Loucy (cell line): ENCODE measurements around the gene NDEL1.

Experiments used
- H2AFZ ChIP-seq: fragments of 200-600 bp; sonication (generic); 2 replicates; pipeline ENCODE4 v1.6.0; 2016; ENCODE audit warnings: antibody characterized with exemption, mild to moderate bottlenecking, low read length, moderate library complexity
- H3F3A ChIP-seq: fragments of 200-600 bp; 2 replicates; pipeline ENCODE4 v1.6.0; 2016; ENCODE audit warnings: antibody characterized with exemption, low read depth, mild to moderate bottlenecking
- H3K27me3 ChIP-seq: fragments of 200-600 bp; sonication (generic); 2 replicates; pipeline ENCODE4 v1.6.1; 2014; ENCODE audit warnings: low read length, mild to moderate bottlenecking; ENCODE audit not compliant: insufficient read depth, poor library complexity, severe bottlenecking
- H3K36me3 ChIP-seq: fragments of 200-600 bp; sonication (generic); 2 replicates; pipeline ENCODE4 v1.6.1; 2016; ENCODE audit warnings: low read length; ENCODE audit not compliant: insufficient read depth
- H3K4me1 ChIP-seq: fragments of 200-600 bp; sonication (generic); 2 replicates; pipeline ENCODE4 v1.5.1; 2014; ENCODE audit warnings: low read length, mild to moderate bottlenecking; ENCODE audit not compliant: insufficient read depth, poor library complexity, severe bottlenecking
- H3K4me2 ChIP-seq: fragments of 200-600 bp; sonication (generic); 2 replicates; pipeline ENCODE4 v1.6.0; 2014; ENCODE audit warnings: antibody characterized with exemption, low read length, low read depth, mild to moderate bottlenecking; ENCODE audit not compliant: poor library complexity, severe bottlenecking
- H3K4me3 ChIP-seq: fragments of 200-600 bp; sonication (generic); 2 replicates; pipeline ENCODE4 v1.5.1; 2014; ENCODE audit warnings: low read length, mild to moderate bottlenecking, mixed read lengths; ENCODE audit not compliant: poor library complexity, severe bottlenecking
- H3K79me2 ChIP-seq: fragments of 200-600 bp; sonication (generic); 2 replicates; pipeline ENCODE4 v1.6.1; 2014; ENCODE audit warnings: low read length; ENCODE audit not compliant: insufficient read depth
- H3K9ac ChIP-seq: fragments of 200-600 bp; sonication (generic); 2 replicates; pipeline ENCODE4 v1.6.0; 2014; ENCODE audit warnings: mild to moderate bottlenecking, low read depth, low read length, moderate library complexity; ENCODE audit not compliant: poor library complexity, severe bottlenecking
- H3K9me2 ChIP-seq: fragments of 200-600 bp; sonication (generic); replicated peaks from 2 replicates; pipeline ENCODE4 v1.6.1; 2016; ENCODE audit warnings: low read depth, low read length, mixed read lengths
- H3K9me3 ChIP-seq: fragments of 200-600 bp; sonication (generic); 2 replicates; pipeline ENCODE4 v1.6.1; 2014; ENCODE audit warnings: mild to moderate bottlenecking, antibody characterized with exemption, low read length, low read depth; ENCODE audit not compliant: insufficient read depth
- H4K20me1 ChIP-seq: fragments of 200-600 bp; sonication (generic); 2 replicates; pipeline ENCODE4 v1.6.0; 2014; ENCODE audit warnings: antibody characterized with exemption, low read length, mild to moderate bottlenecking; ENCODE audit not compliant: insufficient read depth, poor library complexity, severe bottlenecking
- EZH2phosphoT487 ChIP-seq: fragments of 200-600 bp; IDR thresholded peaks from 2 replicates; pipeline ENCODE4 v1.6.1; 2018; ENCODE audit warnings: antibody characterized with exemption, mild to moderate bottlenecking, moderate library complexity, borderline replicate concordance
- TF ChIP-seq, protein P1 (sequence below): fragments of 200-600 bp; sonication (generic); conservative IDR thresholded peaks from 2 replicates; pipeline ENCODE4 v1.5.1; 2014; ENCODE audit warnings: mild to moderate bottlenecking, antibody characterized with exemption, low read length

Gene NDEL1

DNA sequence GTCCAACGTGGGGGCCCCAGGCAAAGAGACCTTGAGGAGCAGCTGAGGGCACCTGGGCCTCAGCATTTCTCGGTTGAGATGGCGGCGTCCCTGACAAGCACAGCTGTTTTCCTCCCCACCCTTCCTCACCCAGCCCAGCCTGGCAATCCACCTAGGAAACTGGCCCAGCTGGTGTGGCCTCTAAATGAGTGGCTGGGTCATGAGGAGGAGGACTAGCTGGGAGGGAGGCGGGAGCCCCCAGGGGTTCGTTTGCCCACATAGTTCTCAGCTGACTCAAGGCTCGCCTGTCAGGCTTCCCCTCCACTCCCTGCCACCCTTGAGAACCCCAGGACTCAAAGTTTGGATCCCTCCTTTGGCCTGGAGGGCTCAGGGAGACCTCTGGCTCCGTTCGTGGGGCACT is 44.0 kb upstream of the NDEL1 start:
- H2AFZ ChIP-seq = no peak overlapping the region
- TF ChIP-seq, protein P1, sequence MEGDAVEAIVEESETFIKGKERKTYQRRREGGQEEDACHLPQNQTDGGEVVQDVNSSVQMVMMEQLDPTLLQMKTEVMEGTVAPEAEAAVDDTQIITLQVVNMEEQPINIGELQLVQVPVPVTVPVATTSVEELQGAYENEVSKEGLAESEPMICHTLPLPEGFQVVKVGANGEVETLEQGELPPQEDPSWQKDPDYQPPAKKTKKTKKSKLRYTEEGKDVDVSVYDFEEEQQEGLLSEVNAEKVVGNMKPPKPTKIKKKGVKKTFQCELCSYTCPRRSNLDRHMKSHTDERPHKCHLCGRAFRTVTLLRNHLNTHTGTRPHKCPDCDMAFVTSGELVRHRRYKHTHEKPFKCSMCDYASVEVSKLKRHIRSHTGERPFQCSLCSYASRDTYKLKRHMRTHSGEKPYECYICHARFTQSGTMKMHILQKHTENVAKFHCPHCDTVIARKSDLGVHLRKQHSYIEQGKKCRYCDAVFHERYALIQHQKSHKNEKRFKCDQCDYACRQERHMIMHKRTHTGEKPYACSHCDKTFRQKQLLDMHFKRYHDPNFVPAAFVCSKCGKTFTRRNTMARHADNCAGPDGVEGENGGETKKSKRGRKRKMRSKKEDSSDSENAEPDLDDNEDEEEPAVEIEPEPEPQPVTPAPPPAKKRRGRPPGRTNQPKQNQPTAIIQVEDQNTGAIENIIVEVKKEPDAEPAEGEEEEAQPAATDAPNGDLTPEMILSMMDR = no peak
- no peak for TF ChIP-seq EZH2phosphoT487
- no peak overlapping the region for H3K4me2 ChIP-seq

DNA sequence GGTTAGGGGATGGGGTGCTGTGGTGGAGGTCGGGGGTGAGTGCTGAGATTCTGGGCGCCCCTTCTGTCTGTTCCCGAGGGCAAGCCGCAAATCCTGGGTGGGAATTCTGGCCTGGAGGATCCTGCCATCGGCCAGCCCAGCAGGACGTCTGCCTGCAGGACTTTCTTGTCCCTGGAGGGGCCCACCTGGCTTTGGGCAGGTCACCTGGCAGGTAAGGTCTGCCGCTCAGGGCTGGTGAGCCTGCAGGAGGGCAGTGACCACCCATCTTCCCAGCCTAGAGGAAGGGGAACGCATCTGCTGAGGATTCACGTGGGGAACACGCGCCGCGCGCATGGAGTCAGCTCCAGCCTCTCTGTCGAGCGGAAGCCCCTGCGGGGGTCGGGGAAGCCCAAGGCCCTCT is 43.4 kb upstream of the NDEL1 start:
- Histone ChIP-seq H3K9me3 (no peaks in the 10 kb centered on the region), H3K27me3 (no peaks in the 10 kb centered on the region), H3F3A (no peaks in the 10 kb centered on the region), H3K9me2 (no peaks in the 10 kb centered on the region), H3K36me3 (no peaks in the 10 kb centered on the region), H3K4me1 (peaks cover 5% of the 10 kb centered on the region), H3K4me2 (no peak overlapping the region), H3K9ac (no peak overlapping the region), H3K4me3 (no peak overlapping the region), H2AFZ (no peak overlapping the region), H3K79me2 (no peaks in the 10 kb centered on the region), H4K20me1 (no peaks in the 10 kb centered on the region)
- no peak for TF ChIP-seq EZH2phosphoT487
- TF ChIP-seq, protein P1 = no peak

More for the DNA sequence above, 44.0 kb upstream of the NDEL1 start:
- H3K9me3 ChIP-seq = no peaks in the 10 kb centered on the region
- H3K9ac ChIP-seq = no peak overlapping the region
- H3F3A ChIP-seq = no peaks in the 10 kb centered on the region
- H3K9me2 ChIP-seq = no peaks in the 10 kb centered on the region
- no peaks in the 10 kb centered on the region for H4K20me1 ChIP-seq
- H3K36me3 ChIP-seq = no peaks in the 10 kb centered on the region
- peaks cover 5% of the 10 kb centered on the region for H3K4me1 ChIP-seq
- no peaks in the 10 kb centered on the region for H3K27me3 ChIP-seq
- no peak overlapping the region for H3K4me3 ChIP-seq
- H3K79me2 ChIP-seq = no peaks in the 10 kb centered on the region

DNA sequence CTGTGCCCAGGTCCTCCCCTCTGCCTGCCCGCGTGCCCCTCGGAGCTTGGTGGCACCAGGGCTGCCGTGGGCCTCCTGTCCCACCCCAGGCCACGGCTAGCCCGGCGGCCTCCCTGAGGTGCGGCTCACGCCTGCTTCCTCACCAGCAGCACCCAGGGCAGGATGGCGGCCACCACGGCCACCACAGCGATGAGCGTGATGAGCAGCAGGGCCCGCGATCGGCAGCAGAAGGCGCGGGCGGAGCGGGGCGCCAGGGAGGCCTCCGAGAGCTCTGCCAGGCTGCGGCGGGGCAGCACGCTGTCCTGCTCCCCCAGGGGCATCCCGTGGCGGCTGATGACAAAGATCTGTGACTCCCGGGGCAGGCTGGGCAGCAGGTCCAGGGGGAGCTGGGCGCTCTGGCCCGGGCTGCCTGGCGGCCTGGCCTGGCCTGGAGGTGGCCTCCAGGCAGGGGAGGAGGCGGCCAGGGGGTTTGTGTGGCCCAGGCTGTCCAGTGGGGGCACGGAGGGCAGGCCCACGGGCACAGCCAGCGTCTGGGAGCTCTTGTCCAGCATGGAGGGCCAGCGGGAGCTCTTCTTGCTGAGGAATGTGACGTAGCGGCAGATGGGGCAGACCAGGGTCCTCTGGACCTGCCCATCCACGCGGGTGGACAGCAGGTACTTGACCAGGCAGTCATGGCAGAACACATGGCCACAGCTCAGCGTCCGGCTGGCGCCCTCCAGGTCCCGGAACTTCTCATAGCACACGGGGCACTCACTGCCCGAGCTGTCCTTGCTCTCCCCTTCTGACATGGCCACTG is 42.8 kb upstream of the NDEL1 start:
- TF ChIP-seq, protein P1 = no peak
- TF ChIP-seq EZH2phosphoT487 = no peak
- Histone ChIP-seq H3K4me3 (no peak overlapping the region), H3K27me3 (no peaks in the 10 kb centered on the region), H3K36me3 (no peaks in the 10 kb centered on the region), H3K4me2 (no peak overlapping the region), H4K20me1 (no peaks in the 10 kb centered on the region), H3F3A (no peaks in the 10 kb centered on the region), H2AFZ (no peak overlapping the region), H3K79me2 (no peaks in the 10 kb centered on the region), H3K4me1 (peaks cover 5% of the 10 kb centered on the region), H3K9me3 (no peaks in the 10 kb centered on the region), H3K9me2 (no peaks in the 10 kb centered on the region), H3K9ac (no peak overlapping the region)
